ENCODE measurements around the gene FAM89B.
A peak's percentile ranks its signal among the peaks of the same experiment; 100 is the strongest.

Gene FAM89B

DNA sequence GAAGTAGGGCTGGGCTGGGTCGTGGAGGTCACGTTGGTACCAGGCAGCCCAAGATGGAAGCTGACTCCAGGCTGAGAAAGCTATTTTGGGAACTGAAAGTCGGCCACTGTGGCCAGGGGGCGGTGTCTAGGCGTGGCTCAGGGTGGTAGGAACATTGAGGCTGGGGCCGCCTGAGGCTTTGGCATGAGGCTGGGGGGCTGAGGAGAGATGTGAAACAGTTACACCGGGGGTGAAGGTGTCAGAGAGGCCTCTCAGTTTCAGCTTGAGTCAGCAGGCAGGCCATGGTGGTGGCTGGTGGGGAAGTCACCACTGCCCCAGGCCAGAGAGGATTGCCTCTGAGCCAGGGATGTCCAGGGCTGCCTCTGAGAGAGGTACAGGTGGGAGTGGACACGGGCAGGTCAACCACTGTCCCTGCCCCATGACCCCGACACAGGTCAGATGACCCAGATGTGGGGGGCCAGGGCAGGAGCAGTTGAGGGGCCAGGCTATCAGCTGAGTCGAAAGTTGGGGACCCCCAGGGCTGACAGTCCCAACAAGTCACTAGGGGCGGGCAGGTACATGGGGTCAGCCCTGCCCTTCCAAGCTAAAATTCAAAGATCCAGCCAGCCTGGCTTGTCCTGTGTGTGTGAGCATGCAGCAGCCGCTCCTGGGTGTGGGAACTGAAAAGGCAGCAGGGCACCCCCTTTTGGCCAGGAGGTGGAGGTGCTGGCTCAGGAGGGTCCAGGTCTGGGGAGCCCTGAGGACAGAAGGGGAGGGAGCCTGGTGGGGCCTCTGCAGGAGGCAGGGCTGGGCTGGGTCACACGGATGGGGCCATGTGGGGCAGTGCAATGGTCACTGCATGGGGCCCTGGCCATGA lies 16.1 kb downstream of the FAM89B start:
- DNase-seq (ENCODE audit: low spot score): peak; percentile 87

GRCh38 chr11:65589444-65590239 lies 17.3 kb downstream of the FAM89B start:
- DNase-seq (ENCODE audit: low spot score): no peak

- DNase-seq (ENCODE audit: low spot score): no peak
Observed at GRCh38 chr11:65590240-65590738, 18.0 kb downstream of the FAM89B start.

DNA sequence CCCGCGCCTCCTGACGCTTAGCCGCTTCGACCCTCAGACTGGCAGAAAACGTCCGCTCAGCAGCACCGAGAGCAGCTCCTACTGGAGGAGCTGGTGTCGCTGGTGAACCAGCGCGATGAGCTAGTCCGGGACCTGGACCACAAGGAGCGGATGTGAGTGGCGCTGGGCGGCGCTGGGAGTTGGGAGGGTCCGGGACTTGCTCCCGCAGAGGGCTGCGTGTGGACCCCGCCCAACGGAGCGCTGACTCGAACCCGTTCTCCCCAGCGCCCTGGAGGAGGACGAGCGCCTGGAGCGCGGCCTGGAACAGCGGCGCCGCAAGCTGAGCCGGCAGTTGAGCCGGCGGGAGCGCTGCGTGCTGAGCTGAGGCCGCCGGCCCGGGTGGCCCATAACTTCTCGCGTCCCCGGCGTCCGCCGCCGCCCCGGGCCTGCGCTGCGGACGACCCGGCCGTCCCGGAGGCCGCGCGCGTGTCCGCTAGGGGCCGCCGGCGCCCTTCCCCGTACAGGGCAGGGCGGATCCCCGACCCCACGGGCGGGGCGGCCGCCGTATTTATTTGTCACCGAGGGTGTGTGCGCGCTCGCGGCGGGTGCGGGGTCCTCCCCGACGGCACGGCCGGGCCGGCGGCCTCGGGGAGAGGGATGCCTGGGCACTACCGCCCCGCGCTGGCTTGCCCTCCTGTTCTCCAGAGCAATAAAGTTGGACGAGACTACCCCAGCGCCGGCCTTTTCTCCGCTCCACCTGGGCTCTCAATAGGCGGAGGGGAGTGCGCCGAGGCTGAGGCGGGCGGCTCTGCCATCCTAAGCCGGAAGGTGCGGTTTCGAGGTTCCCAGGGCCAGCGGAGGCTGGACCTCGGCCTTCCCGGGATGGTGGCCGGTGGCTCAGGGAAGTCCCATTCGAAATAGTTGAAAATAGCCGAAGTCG lies 19.9 kb downstream of the FAM89B start:
- no peak for DNase-seq (ENCODE audit: low spot score)

DNA sequence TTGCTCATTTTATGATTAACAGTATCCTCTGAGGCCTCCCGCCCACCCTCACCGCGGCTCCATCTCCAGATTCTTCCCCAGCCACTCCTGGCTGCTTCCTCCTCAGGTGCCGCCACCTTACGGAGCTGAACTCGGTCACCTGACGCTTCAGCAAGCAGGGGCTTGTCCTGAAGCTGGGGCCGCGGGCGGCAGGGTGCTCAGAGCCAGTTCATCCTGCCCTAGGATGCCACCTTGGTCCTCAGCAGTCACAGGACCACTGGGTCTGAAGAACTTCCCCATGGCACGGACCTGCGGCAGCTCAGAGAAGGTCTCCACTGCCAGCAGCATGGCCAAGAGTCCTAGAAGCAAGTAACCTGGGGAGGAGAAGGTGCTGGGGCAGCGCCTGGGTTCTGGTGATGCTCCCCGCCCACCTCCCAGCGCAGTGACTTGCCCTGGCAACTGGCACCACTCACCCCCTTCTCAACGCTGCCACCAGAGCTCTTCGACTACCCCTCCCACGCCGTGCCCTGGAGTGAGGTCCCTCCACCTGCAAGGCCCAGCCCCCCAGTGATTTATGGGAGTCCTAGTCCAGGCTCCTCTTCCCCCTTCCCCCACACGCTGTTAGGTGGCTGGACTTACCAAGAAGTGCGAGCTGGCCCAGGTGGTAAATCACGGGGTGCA lies 20.6 kb downstream of the FAM89B start:
- no peak for DNase-seq (ENCODE audit: low spot score)

GRCh38 chr11:65593518-65594414 lies 21.4 kb downstream of the FAM89B start:
- peak; percentile 77 for DNase-seq (ENCODE audit: low spot score)

GRCh38 chr11:65595131-65595530 lies 22.8 kb downstream of the FAM89B start:
- DNase-seq (ENCODE audit: low spot score): no peak

- no peak for DNase-seq (ENCODE audit: low spot score)
Observed at GRCh38 chr11:65595543-65596281, 23.4 kb downstream of the FAM89B start, which contains the start of gene KCNK7. Gene KCNK7 (minus strand): TSS chr11:65595800. CDS start chr11:65595772, 28 bp downstream.

GRCh38 chr11:65596520-65596919 lies 24.2 kb downstream of the FAM89B start:
- no peak for DNase-seq (ENCODE audit: low spot score)

DNA sequence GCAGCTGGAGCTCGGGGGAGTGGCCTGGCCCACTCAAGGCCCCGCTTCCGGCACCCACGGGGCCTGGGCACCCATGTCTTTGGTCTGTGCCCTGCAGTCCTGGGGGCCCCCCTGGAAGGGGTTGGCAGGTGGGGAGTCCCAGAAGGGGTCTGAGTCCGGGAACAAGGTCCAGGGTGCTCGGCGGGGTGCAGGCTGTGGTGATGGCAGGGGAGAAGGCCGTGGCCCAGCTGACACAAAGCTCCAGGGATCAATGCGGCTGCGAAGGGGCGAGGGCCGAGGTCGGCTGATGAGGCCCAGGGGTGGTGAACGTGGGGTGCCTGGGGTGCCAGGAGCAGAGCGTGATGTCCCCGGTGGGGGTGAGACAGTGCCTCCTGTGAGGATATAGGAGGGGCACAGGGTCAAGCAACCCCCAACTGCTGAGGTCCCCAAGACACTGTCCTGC lies 25.9 kb downstream of the FAM89B start:
- no peak for DNase-seq (ENCODE audit: low spot score)

DNA sequence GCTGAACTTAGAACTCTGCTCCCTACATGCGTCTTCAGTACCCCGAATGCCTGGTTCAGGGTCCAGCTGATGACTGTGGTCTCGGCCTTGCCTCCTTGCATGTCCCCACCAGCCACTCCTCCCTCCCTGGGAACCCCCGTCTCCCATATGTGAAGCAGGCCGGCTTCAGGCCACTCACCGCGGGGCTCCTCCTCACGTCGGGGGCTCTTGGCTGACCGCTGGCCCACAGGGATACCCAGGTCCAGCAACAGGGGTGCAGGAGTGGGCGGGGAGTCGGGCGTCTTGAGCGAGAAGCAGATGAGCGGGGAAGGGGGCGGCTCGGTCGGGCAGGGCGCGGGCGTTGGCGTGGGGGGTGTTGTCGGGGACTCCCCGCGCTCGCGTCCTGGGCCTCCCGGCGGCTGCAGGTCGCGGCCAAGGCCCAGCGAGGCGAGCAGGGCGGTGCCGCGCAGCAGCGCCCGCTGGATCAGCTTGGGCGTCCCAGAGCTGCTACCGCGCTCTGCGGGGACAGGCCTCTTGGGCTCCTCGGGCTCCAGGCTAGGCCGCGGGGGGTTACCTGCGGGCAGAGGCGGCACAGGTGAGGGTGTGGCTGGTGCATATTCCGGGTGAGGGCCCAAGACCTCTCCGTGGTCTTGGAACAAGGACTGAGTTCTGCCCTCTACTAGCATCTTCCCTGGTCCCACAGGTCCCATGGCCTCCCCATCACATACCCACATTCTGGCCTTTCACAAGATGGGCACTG lies 27.0 kb downstream of the FAM89B start:
- no peak for DNase-seq (ENCODE audit: low spot score)

DNA sequence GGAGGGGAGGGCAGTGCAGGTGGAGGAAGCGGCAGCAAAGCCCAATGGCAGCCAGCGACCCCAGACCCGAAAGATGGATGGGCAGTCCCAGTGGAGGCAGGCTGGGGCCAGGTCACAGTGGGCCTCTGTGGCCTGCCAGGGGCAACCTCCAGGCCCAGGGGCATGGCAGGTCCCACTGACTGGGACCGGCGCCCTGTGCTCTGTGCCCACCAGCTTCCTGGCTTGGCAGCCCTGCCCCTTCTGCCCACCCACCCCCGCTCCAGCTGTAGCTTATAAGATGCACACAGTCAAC lies 27.6 kb downstream of the FAM89B start:
- no peak for DNase-seq (ENCODE audit: low spot score)

- no peak for DNase-seq (ENCODE audit: low spot score)
Observed at GRCh38 chr11:65604258-65604657, 31.9 kb downstream of the FAM89B start.

GRCh38 chr11:65606876-65607613 lies 34.7 kb downstream of the FAM89B start:
- peak; percentile 94 for DNase-seq (ENCODE audit: low spot score)

DNA sequence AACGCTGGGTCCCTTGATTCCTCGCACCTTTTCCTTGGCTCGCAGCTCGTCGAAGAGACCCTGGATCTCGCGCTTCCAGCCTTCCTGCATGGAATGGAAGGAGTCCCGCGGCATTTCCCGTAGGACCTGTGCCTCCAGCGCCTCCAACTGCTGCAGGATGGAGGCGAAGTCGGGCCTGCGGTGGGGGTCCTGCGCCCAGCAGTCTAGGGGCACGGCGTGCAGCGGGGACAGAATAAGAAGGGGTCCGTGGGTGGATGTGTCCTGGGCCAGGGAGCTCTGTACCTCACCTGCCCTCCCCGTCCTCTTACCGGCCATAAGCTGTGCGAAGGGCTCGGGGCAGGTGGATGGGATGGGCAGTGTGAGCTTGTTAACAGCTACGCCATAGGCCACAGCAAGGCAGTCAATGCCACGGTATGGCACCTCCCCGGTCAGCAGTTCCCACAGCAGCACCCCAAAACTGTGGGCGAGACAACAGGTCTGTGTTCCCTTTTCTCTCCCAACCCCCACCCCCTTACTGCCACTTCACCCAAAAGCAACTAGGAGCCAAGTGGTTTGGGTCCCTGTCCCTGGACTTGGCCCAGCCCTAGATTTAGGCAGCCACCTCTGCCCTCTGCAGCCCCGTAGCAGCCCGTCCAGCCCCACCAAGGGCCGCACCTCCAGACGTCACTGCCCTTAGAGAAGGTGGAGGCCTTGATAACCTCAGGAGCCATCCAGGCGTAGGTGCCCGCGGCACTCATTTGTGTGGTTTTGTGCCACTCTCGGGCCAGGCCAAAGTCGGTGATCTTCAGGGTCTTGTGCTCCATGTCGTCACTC lies 35.5 kb downstream of the FAM89B start:
- no peak for DNase-seq (ENCODE audit: low spot score)

- DNase-seq (ENCODE audit: low spot score): no peak
Observed at GRCh38 chr11:65609229-65609628, 36.9 kb downstream of the FAM89B start.

GRCh38 chr11:65609665-65610064 lies 37.3 kb downstream of the FAM89B start:
- no peak for DNase-seq (ENCODE audit: low spot score)
